SW 1271 (cell line): ENCODE data around the gene PRSS53.
"Not testable (repeated sequence)": the region's sequence is repeated elsewhere in the genome, so short reads cannot be mapped to it uniquely, and the experiment has no call there.

Experiments used
- DNase-seq, 2 experiments: peaks; one replicate each; lab custom pipeline; 2025; lab: John Stamatoyannopoulos, UW

Gene PRSS53

GRCh38 chr16:31117384-31118222 lies 28.9 kb upstream of the PRSS53 start, which contains the start of gene KAT8:
Gene KAT8 (plus strand): TSS chr16:31117664. CDS start chr16:31117682, 18 bp downstream.
- peak; percentile 95 to 98 for DNase-seq

DNA sequence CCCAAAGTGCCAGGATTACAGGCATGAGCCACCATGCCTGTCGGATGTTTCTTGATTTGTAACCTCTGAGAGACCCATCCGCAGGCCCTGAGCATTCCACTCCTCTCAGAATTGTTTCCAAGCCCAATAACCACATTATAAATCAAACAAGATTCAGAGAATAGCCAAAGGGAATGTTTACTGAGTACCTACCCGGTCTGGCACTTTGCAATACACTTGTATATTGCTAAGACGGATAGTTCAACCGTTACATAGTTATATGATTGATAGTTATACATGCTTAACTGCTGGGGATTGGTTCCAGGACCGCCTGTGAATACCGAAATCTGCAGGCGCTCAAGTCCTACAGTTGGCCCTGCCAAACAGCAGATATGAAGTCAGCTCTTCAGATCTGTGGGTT lies 25.7 kb upstream of the PRSS53 start:
- DNase-seq = no peak

GRCh38 chr16:31113121-31114120 lies 24.7 kb upstream of the PRSS53 start:
- no peak for DNase-seq

DNA sequence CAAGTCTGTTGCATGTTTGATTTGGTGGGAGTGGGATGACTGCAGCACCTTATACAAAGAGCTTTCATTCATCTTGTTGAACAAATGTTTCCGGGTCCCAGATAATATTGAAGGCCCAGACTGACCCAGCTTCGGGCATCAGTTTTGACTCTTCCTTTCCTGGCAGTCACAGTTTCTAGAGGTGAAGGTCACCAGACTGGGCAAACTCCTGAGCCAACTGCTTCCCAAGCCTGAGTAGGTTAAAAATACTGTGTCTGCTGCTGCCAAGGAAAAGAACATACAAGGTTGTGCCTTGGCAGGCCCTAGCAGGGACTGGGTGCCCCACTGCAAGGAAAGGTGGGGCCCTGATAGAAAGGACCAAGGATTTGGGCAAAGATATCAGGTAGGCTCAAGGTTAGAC lies 24.0 kb upstream of the PRSS53 start:
- DNase-seq = no peak

- no peak for DNase-seq
Measured at GRCh38 chr16:31111881-31112466, 23.2 kb upstream of the PRSS53 start.

DNA sequence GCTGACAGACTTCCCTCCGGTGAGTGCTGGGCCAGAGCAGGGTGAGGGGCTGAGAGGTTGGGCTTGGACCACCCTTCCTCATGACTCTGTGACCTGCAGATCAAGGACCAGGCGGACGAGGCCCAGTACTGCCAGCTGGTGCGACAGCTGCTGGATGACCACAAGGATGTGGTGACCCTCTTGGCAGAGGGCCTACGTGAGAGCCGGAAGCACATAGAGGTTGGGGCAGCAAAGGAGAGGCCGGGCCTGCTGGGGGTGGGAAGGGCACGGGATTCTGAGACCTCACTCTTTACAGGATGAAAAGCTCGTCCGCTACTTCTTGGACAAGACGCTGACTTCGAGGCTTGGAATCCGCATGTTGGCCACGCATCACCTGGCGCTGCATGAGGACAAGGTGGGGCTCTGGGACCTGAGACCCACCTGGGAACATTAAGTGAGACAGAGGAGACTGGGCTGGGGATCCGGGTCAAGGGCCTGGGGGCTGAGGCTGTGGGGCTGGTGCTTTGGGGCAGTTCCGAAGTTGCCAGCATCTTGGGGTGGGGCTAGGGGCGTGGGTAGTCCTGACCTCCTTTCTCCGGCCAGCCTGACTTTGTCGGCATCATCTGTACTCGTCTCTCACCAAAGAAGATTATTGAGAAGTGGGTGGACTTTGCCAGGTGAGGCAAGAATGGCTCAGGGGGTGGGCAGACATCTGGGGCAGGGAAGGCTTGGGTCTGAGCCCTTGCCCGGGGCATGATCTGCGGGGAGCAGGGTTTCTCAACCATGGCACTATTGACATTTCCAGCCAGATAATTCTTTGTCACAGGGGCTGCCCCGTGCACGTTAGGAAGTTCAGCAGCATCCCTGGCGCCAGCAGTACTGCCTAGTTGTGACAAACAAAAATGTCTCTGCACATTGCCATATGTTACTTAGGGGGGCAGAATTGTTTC lies 21.6 kb upstream of the PRSS53 start:
- no peak for DNase-seq

DNA sequence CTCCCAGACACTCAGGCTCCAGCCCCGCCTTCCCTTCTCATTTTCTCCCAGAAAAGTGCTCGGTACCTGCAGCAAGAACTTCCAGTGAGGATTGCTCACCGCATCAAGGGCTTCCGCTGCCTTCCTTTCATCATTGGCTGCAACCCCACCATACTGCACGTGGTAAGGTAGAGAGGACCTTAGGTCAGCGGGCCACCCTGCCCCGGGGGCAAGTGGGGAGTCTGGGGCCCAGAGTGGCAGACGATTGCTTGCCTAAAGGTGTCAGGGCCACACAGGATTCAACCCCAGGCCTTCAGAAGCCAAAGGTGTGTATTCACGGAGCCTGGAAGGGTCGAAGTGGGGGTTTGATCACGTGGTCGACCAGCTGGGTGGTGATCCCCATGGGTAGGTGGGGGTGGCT lies 20.9 kb upstream of the PRSS53 start:
- no peak for DNase-seq

DNA sequence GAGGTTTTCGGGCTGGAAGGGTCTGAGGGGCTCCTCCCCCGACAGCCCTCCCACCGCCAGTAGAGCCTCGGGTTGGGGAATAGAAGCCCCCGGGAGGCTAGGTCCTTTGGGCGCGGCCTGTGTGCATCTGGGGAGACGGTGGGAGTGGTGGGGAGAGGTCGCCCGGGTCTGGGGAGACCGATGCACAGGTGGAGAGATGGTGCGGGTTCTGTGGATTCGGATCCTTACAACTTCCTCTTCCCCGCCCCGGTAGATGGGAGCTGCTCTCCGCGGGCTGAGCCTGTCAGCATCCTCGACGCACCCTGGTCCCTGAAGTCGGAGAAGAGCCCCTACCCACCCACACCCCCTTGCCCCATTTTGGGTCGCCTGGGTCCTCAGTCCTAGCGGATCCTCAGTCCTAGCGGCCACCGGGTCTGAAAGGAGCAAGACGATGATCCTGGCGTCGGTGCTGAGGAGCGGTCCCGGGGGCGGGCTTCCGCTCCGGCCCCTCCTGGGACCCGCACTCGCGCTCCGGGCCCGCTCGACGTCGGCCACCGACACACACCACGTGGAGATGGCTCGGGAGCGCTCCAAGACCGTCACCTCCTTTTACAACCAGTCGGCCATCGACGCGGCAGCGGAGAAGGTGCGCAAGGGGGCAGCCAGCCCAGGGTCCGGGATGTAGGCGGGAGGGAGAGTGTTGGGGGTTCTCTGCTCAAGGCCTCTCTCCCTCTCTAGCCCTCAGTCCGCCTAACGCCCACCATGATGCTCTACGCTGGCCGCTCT lies 20.2 kb upstream of the PRSS53 start:
- no peak for DNase-seq

- DNase-seq = peak in 1 of 2 experiments; percentile 69
Measured at GRCh38 chr16:31108035-31108793, 19.5 kb upstream of the PRSS53 start, which contains the start of gene BCKDK. Gene BCKDK (plus strand): TSS chr16:31108386. CDS start chr16:31109224, 838 bp downstream.

DNA sequence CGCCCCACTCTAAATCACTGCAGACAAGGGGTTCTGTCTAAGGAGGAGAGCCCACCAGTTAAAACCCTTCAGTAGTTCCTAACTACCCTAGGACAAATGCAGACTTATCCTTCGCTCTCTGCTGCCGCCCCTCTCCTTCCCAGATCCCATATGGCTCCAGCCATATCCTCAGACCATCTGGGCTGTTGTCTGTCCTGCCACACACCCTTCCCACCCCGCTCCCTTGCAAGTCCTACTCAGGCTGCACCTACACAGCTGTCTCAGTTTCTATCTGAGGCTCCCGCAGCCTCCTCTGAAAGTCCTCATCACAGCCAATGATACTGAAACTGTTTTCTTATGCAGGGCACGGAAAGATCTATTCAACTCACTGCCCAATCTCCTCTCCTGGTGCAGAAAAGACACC lies 18.7 kb upstream of the PRSS53 start:
- no peak for DNase-seq

DNA sequence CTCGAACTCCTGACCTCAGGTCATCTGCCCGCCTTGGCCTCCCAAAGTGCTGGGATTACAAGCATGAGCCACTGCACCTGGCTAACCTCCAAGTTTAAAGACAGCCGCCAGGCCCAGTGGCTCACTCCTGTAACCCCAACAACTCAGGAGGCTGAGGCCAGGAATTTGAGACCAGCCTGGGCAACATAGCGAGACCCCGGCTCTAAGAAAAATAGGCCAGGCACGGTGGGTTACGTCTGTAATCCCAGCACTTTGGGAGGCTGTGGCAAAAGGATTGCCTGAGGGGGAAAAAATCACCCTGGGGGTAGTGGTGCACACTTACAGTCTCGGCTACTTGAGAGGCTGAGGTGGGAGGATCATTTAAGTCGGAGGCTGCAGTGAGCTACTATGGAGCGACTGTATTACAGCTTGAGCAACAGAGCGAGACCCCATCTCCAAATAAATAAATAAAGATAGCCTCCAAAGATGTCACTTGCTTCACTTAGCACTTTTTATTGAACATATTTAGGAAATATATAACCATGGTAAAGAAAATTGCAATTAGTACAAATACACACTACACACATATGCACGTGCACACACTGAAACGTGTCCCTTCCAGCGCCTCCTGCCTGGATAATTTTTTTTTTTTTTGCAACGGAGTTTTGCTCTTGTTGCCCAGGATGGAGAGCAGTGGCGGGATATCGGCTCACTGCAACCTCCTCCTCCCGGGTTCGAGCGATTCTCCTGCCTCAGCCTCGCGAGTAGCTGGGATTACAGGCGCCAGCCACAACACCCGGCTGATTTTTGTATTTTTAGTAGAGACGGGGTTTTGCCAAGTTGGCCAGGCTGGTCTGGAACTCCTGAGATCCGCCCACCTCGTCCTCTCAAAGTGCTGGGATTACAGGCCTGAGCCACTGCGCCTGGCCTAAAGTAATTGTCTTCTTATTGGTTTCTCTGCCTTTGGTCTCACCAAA lies 18.0 kb upstream of the PRSS53 start:
- DNase-seq = no peak

DNA sequence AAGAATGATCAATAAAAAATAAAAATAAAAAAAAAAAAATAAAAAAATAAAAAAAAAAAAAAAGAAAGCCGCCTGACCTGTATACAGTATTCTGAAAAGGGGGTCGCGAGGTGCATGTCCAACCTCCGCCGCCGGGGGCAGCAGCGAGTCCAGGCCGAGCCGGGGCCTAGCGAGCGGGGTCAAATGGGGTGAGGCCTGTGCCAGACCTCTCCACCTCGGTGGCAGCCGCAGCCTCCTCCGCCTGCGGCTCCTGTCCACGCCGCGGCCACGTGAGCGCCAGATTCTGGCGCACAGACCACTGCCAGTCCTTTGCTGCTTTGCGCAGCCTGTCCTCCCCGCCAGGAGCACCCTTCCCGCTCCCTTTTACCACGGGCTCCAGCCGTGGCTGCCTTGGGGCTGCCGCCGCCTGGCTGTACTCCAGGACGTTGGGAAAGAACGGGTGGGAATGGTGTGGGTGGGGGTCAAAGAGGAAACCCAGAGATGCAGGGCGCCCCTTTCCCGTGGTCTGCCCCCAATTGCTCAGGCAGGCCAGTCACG lies 17.0 kb upstream of the PRSS53 start:
- DNase-seq = peak in 1 of 2 experiments; percentile 50

DNA sequence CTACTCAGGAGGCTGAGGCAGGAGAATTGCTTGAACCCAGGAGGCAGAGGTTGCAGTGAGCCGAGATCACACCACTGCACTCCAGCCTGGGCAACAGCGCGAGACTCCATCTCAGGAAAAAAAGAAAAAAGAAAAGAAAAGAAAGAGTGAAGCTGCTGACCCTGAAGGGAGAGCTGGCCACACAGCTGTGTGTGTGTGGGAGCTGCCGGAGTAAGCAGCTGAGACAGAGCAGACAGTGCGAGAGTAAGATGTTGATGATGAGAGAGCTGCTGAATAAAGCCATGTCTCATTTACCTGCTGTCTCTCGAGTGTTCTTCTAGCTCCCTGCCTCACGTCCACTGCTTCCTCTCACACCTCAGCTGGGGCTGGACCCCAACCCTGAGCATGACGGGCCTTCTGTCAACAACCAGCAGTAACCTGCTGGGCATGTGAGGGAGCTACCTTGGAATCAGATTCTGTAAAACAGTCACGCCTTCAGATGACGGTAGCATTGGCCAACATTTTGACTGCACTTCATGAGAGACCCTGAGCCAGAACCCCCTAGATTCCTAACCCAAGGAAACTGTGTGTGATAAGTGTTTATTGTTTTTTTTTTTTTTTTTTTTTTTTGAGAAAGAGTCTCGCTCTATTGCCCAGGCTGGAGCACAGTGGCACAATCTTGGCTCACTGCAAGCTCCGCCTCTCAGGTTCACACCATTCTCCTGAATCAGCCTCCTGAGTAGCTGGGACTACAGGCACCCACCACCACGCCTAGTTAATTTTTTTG lies 12.3 kb upstream of the PRSS53 start:
- not testable (repeated sequence) for DNase-seq

GRCh38 chr16:31099860-31100638 lies 11.3 kb upstream of the PRSS53 start:
- no peak for DNase-seq

DNA sequence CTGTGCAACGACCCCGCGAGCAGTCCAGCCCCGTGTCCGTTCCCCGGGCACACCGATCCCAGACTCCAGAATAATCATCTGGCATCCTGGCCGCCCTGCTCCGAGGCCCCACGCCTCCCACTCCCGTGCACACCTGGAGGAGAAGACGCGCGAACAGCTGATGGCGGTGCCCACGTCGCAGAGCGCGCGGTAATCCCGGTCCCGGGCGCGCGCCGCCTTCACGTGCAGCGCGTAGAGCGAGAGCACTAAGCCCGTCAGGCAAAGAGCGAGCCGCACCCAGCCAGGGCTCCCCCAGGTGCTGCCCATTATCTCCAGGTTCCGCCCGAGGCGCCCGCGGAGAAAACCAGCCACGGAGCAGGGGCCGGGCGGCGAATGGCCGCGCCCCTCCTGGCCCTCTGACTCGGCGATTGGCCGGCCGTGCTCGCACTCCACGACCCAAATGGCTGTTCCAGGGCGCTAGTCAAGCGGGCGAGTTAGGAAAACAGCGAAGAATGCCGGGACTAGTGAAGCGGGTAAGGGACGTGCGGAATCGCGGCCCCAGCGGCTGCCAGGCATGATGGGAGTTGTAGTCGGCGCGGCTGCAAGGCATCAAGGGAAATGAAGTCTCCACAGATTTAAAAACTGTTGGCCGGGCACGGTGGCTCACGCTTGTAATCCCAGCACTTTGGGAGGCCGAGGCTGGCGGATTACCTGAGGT lies 5.8 kb upstream of the PRSS53 start, which contains the start of gene VKORC1:
Gene VKORC1 (minus strand): TSS at position 374 of the 697 bp plus-strand sequence. CDS start 68 bp downstream, at position 306.
- DNase-seq = peak; percentile 92 to 97

DNA sequence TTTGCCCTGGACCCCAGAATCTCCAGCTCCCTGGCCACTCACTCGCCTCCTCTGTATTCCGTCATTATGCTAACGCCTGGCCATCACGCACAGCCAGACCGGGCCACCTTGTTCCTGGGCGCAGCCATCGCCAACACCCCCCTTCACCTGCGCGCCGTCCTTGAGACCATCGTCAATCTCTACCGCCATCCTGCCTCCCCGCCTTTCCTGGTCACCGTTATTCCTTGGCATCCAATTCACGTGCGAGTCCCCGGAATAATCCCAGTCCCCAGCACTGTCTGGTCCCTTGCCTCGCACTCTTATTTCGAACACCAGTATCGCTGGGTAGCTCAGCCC lies 5.3 kb upstream of the PRSS53 start:
- no peak for DNase-seq
